Progenitor cell of endocrine pancreas (in vitro differentiated cells): ENCODE results near the gene GDA. TPM values are rescaled to one million over a fixed set of nuclear protein-coding genes. Genes with fewer than 3 reads are reported as not detected.

ENCODE experiments used
- DNase-seq: peaks from one replicate; pipeline ENCODE4 v3.0.0; 2021; ENCODE audit warnings: low spot score; ENCODE audit not compliant: unreplicated experiment
- H3K27ac Mint-ChIP-seq: 2 replicates; pipeline ENCODE4 v1.8.0; 2021; ENCODE audit warnings: mild to moderate bottlenecking, moderate library complexity, mixed read lengths
- H3K27me3 Mint-ChIP-seq: 2 replicates; pipeline ENCODE4 v1.8.0; 2021; ENCODE audit warnings: mixed read lengths
- H3K36me3 Mint-ChIP-seq: 2 replicates; pipeline ENCODE4 v1.8.0; 2022; ENCODE audit warnings: mixed read lengths; ENCODE audit not compliant: insufficient read depth
- H3K4me1 Mint-ChIP-seq: 2 replicates; pipeline ENCODE4 v1.8.0; 2021; ENCODE audit warnings: low read depth, mixed read lengths
- H3K4me3 Mint-ChIP-seq: 2 replicates; pipeline ENCODE4 v1.8.0; 2021; ENCODE audit warnings: low read depth, mild to moderate bottlenecking, moderate library complexity, mixed read lengths
- H3K9me3 Mint-ChIP-seq: 2 replicates; pipeline ENCODE4 v1.8.0; 2021; ENCODE audit warnings: low read depth, mixed read lengths
- CTCF ChIP-seq: fragments of 200-600 bp; sonication (generic); IDR thresholded peaks from one replicate; pipeline ENCODE4 v1.5.0; 2021; ENCODE audit warnings: antibody characterized with exemption, mild to moderate bottlenecking; ENCODE audit not compliant: unreplicated experiment
- total RNA-seq: library from RNA; stranded (reverse); gene quantifications from 2 replicates; pipeline ENCODE4 v1.2.1, GENCODE V29; 2021

GDA gene
- total RNA-seq, 1 donor from 2014 or later: 5.5 TPM

- peaks cover 5% of the 10 kb centered on the region for H3K4me1 Mint-ChIP-seq
- peaks cover 3% of the 10 kb centered on the region for H3K36me3 Mint-ChIP-seq
- peaks cover 12% of the 10 kb centered on the region for H3K9me3 Mint-ChIP-seq
- no peak for TF ChIP-seq CTCF
- no peak overlapping the region for H3K4me3 Mint-ChIP-seq
- no peaks in the 10 kb centered on the region for H3K27me3 Mint-ChIP-seq
- no peak overlapping the region for H3K27ac Mint-ChIP-seq
- no peak for DNase-seq
Measured at GRCh38 chr9:72292874-72293607, 143.8 kb downstream of the GDA start.

- H3K4me3 Mint-ChIP-seq: no peak overlapping the region
- peaks cover 2% of the 10 kb centered on the region for H3K36me3 Mint-ChIP-seq
- H3K4me1 Mint-ChIP-seq: peaks cover 5% of the 10 kb centered on the region
- H3K9me3 Mint-ChIP-seq: peaks cover 1% of the 10 kb centered on the region
- no peak for TF ChIP-seq CTCF
- DNase-seq: no peak
- no peak overlapping the region for H3K27ac Mint-ChIP-seq
- H3K27me3 Mint-ChIP-seq: no peaks in the 10 kb centered on the region
Measured at GRCh38 chr9:72294936-72295335, 145.7 kb downstream of the GDA start.

DNA sequence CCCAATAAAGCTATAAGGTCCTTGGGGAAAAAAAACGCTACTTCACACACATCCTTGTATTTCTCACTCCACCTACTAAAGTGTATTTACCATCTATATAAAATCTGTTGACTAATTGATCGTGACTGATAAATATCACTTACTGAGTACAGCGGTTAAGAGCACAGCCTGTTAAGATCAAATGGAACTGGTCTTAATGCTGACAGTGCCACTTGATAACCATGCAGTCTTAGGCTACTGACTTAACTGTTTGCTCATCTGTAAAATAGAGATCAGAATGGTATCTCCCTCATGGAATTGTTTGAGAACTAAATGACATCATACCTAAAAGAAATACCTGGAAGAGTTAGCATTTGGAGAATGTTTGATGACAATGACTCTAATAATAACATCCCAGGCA is 148.3 kb downstream of the GDA start:
- H3K27me3 Mint-ChIP-seq: no peaks in the 10 kb centered on the region
- no peaks in the 10 kb centered on the region for H3K9me3 Mint-ChIP-seq
- no peaks in the 10 kb centered on the region for H3K36me3 Mint-ChIP-seq
- no peak for DNase-seq
- H3K27ac Mint-ChIP-seq: no peak overlapping the region
- H3K4me3 Mint-ChIP-seq: no peak overlapping the region
- no peak for TF ChIP-seq CTCF
- H3K4me1 Mint-ChIP-seq: peaks cover 5% of the 10 kb centered on the region

GRCh38 chr9:72299017-72299603 is 149.9 kb downstream of the GDA start:
- Mint-ChIP-seq H3K4me1 (peaks cover 7% of the 10 kb centered on the region), H3K4me3 (no peak overlapping the region), H3K9me3 (no peaks in the 10 kb centered on the region), H3K36me3 (no peaks in the 10 kb centered on the region), H3K27ac (no peak overlapping the region), H3K27me3 (no peaks in the 10 kb centered on the region)
- no peak for TF ChIP-seq CTCF
- no peak for DNase-seq

DNA sequence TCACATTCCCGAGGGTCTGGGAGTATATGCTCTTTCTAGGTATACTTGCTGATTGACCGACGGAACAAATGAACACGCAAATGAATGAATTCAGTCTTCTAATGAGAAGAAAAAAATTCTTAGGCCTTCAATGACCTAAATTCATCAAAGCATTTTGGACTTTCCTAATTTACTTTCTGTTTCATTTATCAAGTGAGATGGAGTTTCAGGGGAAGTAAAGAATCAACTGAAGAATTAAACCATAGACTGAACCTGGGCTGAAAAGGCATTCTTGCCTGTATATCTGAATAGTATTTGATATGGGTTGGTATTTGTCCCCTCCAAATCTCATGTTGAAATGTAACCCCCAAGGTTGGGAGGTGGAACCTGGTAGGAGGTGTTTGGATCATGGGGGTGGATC is 151.6 kb downstream of the GDA start:
- H3K9me3 Mint-ChIP-seq: no peaks in the 10 kb centered on the region
- TF ChIP-seq CTCF: no peak
- H3K4me3 Mint-ChIP-seq: no peak overlapping the region
- no peak overlapping the region for H3K27ac Mint-ChIP-seq
- H3K4me1 Mint-ChIP-seq: peaks cover 3% of the 10 kb centered on the region
- H3K27me3 Mint-ChIP-seq: no peaks in the 10 kb centered on the region
- no peaks in the 10 kb centered on the region for H3K36me3 Mint-ChIP-seq
- DNase-seq: no peak

Other genes starting within 250 kb of the GDA start
- gene ABHD17B, start 238.2 kb upstream of the GDA start, total RNA-seq: 38.3 TPM in 2 replicates
- 12.3 and 16.1 TPM in 2 replicates for gene C9orf85, start 237.8 kb upstream of the GDA start, total RNA-seq
- not detected in 2 replicates for gene C9orf57, start 88.8 kb upstream of the GDA start, total RNA-seq
- 179 and 183 TPM in 2 replicates for gene ZFAND5, start 215.8 kb downstream of the GDA start, total RNA-seq